Natural killer cell (primary cell): Measurements from ENCODE around the gene PDLIM7. TPM values are rescaled to one million over a fixed set of nuclear protein-coding genes. Genes with fewer than 3 reads are reported as not detected.
A peak's percentile ranks its signal among the peaks of the same experiment; 100 is the strongest.

ENCODE experiments used
- ATAC-seq, 3 donors: fragments of 150-1000 bp in 2 of 3; fragments of 200-7000 bp in 1 of 3; cut with Tn5 transposase; 1 replicate in 1 of 3; 2 replicates in 2 of 3; pipeline ENCODE4 v1.10.0; 2021; ENCODE audit warnings: mild to moderate bottlenecking in 2 of 3, moderate library complexity in 2 of 3
- DNase-seq, 2 donors: peaks; one replicate each; pipeline versions ENCODE4 v3.0.0 to v3.0.0-alpha.2; 2013 to 2021; ENCODE audit warnings: mixed read lengths in 1 of 2
- H3K27ac ChIP-seq: one replicate; pipeline ENCODE4 v1.5.1; 2013; ENCODE audit warnings: mild to moderate bottlenecking, low read length
- H3K27me3 ChIP-seq: one replicate; pipeline ENCODE4 v1.6.1; 2013; ENCODE audit warnings: low read length; ENCODE audit not compliant: control insufficient read depth, insufficient read depth
- H3K36me3 ChIP-seq: one replicate; pipeline ENCODE4 v1.6.1; 2013; ENCODE audit warnings: low read length; ENCODE audit not compliant: control insufficient read depth, insufficient read depth
- H3K4me1 ChIP-seq: one replicate; pipeline ENCODE4 v1.6.1; 2013; ENCODE audit warnings: low read length; ENCODE audit not compliant: control insufficient read depth, insufficient read depth
- H3K4me3 ChIP-seq: one replicate; pipeline ENCODE4 v1.5.1; 2013; ENCODE audit warnings: low read length
- H3K9me3 ChIP-seq: one replicate; pipeline ENCODE4 v1.6.1; 2013; ENCODE audit warnings: low read length; ENCODE audit not compliant: control insufficient read depth, insufficient read depth
- H3K27ac Mint-ChIP-seq, 2 donors: one replicate each; pipeline ENCODE4 v1.8.0; 2022; ENCODE audit warnings: mild to moderate bottlenecking in 2 of 2, mixed read lengths in 2 of 2, moderate library complexity in 1 of 2
- H3K27me3 Mint-ChIP-seq, 2 donors: one replicate each; pipeline ENCODE4 v1.8.0; 2022; ENCODE audit warnings: low read depth in 2 of 2, mixed read lengths in 2 of 2
- H3K36me3 Mint-ChIP-seq: one replicate; pipeline ENCODE4 v1.8.0; 2022; ENCODE audit warnings: mixed read lengths
- H3K4me1 Mint-ChIP-seq, 2 donors: one replicate each; pipeline ENCODE4 v1.8.0; 2022; ENCODE audit warnings: mixed read lengths in 2 of 2
- H3K4me3 Mint-ChIP-seq: one replicate; pipeline ENCODE4 v1.8.0; 2022; ENCODE audit warnings: mild to moderate bottlenecking, moderate library complexity, mixed read lengths
- H3K9me3 Mint-ChIP-seq, 2 donors: one replicate each; pipeline ENCODE4 v1.8.0; 2022; ENCODE audit warnings: mixed read lengths in 2 of 2
- CTCF ChIP-seq: fragments of 200-600 bp; IDR thresholded peaks from one replicate; pipeline ENCODE4 v1.8.0; 2022; ENCODE audit warnings: antibody characterized with exemption
- WGBS: methylation state at CpG from one replicate; pipeline ENCODE4 v1.1.7; 2013; ENCODE audit warnings: missing lambda C conversion rate; ENCODE audit not compliant: insufficient coverage; 5-methylcytosine and 5-hydroxymethylcytosine counted together
- intact Hi-C: fragments of 100-400 bp; cut with micrococcal nuclease; formaldehyde crosslinking; loops from one replicate; pipeline ENCODE4 v1.14.2; 2022
- total RNA-seq, 4 donors: library from RNA; stranded (reverse); fragments of 120-200 nt in 1 of 4; gene quantifications; one replicate each; pipeline versions ENCODE4 v1.2.3 to v1.2.4, GENCODE V29; 2013 to 2022

PDLIM7 gene
- total RNA-seq, 3 donors from 2014 or later (not counting 1 experiment from before 2014, with no cell fraction given), result 9.7 to 58.7 (median 14.7) TPM

DNA sequence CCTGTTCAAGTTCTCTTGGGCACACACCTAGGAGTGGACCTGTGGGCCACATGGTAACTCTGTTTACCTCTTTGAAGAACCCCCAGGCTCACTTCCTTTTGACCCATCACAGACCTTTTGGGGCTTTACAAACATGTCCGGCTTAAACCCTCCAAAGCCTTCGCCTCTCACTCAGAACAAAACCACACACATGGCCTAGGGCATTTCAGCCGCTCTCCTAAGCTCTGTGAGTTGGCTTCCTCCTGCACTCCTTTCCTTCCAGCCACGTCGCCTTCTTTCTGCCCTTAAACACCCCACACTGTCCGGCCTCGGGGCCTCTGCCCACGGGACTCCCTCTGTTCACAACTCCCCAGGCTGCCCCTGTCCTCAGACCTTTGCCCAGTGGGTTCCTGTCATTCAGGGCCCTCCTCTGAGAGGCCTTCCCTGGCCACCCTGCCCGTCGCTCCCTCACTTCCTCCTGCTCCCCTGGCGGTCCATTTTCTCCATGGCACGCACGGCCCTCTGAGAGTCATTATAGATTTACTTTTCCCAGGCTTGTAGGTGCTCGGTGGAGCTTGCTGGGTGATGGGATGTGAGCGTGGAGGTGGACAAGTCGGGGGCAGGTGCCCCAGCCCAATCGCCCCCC, 10.3 kb upstream of the PDLIM7 start:
- H3K27me3 ChIP-seq, result no peaks in the 10 kb centered on the region
- TF ChIP-seq CTCF, result no peak
- no peaks in the 10 kb centered on the region for H3K36me3 Mint-ChIP-seq
- H3K27ac Mint-ChIP-seq, result peak overlapping the region in 1 of 2 donors; percentile 47
- peaks cover 17% of the 10 kb centered on the region for H3K36me3 ChIP-seq
- ATAC-seq (no peak), DNase-seq (no peak)
- H3K9me3 Mint-ChIP-seq, result no peaks in the 10 kb centered on the region
- H3K27ac ChIP-seq, result no peak overlapping the region
- H3K4me3 ChIP-seq, result peak overlapping the region; percentile 37
- H3K4me3 Mint-ChIP-seq, result no peak overlapping the region
- H3K9me3 ChIP-seq, result no peaks in the 10 kb centered on the region
- peaks cover 6 to 19% of the 10 kb centered on the region in 2 donors for H3K4me1 Mint-ChIP-seq
- 48% methylated on average over 15 of the region's 17 CpGs for WGBS
- H3K4me1 ChIP-seq, result peaks cover 43% of the 10 kb centered on the region
- intact Hi-C loops, result no loop called here
- peaks cover 0 to 7% of the 10 kb centered on the region in 2 donors for H3K27me3 Mint-ChIP-seq

DNA sequence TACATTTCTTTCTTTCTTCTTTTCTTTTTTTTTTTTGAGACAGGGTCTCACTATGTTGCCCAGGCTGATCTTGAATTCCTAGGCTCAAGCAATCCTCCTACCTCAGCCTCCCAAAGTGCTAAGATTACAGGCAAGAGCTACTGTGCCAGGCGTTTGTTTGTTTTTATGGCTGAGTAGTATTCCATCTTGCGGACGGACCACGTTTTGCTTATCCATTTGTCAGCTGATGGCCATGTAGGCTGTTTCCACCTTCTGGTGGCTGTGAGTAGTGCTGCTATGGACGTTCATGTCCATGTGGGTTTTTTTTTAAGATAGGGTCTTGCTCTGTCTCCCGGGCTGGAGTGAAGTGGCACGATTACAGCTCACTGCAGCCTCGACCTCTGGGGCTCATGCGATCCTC, 9.8 kb upstream of the PDLIM7 start:
- Histone ChIP-seq H3K27me3 (no peaks in the 10 kb centered on the region), H3K36me3 (peaks cover 12% of the 10 kb centered on the region), H3K9me3 (no peaks in the 10 kb centered on the region), H3K27ac (no peak overlapping the region), H3K4me1 (peaks cover 49% of the 10 kb centered on the region), H3K4me3 (no peak overlapping the region)
- no peaks in the 10 kb centered on the region for H3K36me3 Mint-ChIP-seq
- DNase-seq, result no peak
- H3K9me3 Mint-ChIP-seq, result no peaks in the 10 kb centered on the region
- WGBS, result 82% methylated on average over 9 of the region's 9 CpGs
- no peak for ATAC-seq
- H3K4me1 Mint-ChIP-seq, result peaks cover 6 to 19% of the 10 kb centered on the region in 2 donors
- no peak overlapping the region for H3K4me3 Mint-ChIP-seq
- intact Hi-C loops, result no loop called here
- H3K27ac Mint-ChIP-seq, result no peak overlapping the region
- H3K27me3 Mint-ChIP-seq, result peaks cover 0 to 8% of the 10 kb centered on the region in 2 donors
- TF ChIP-seq CTCF, result no peak

GRCh38 chr5:177505075-177505474, 7.7 kb upstream of the PDLIM7 start:
- Mint-ChIP-seq H3K9me3 (no peaks in the 10 kb centered on the region), H3K4me3 (no peak overlapping the region), H3K4me1 (peaks cover 8 to 21% of the 10 kb centered on the region in 2 donors), H3K27me3 (peaks cover 0 to 8% of the 10 kb centered on the region in 2 donors), H3K36me3 (no peaks in the 10 kb centered on the region), H3K27ac (no peak overlapping the region)
- Histone ChIP-seq H3K4me1 (peaks cover 45% of the 10 kb centered on the region), H3K4me3 (no peak overlapping the region), H3K27me3 (no peaks in the 10 kb centered on the region), H3K27ac (no peak overlapping the region), H3K9me3 (no peaks in the 10 kb centered on the region), H3K36me3 (no peaks in the 10 kb centered on the region)
- no peak for DNase-seq
- 96% methylated on average over 4 of the region's 4 CpGs for WGBS
- intact Hi-C loops, result no loop called here
- TF ChIP-seq CTCF, result no peak
- ATAC-seq, result no peak
